Activated T-helper 9 cell treated with anti-CD3 and anti-CD28 coated beads, Interleukin-2, amount 50 U/mL, for 16 hours (primary cell): ENCODE measurements around the gene IL20RB.

ENCODE experiments used
- DNase-seq: peaks from one replicate; pipeline ENCODE4 v3.0.0-alpha.2; 2020; ENCODE audit warnings: low read depth

IL20RB gene, protein sequence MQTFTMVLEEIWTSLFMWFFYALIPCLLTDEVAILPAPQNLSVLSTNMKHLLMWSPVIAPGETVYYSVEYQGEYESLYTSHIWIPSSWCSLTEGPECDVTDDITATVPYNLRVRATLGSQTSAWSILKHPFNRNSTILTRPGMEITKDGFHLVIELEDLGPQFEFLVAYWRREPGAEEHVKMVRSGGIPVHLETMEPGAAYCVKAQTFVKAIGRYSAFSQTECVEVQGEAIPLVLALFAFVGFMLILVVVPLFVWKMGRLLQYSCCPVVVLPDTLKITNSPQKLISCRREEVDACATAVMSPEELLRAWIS

DNA sequence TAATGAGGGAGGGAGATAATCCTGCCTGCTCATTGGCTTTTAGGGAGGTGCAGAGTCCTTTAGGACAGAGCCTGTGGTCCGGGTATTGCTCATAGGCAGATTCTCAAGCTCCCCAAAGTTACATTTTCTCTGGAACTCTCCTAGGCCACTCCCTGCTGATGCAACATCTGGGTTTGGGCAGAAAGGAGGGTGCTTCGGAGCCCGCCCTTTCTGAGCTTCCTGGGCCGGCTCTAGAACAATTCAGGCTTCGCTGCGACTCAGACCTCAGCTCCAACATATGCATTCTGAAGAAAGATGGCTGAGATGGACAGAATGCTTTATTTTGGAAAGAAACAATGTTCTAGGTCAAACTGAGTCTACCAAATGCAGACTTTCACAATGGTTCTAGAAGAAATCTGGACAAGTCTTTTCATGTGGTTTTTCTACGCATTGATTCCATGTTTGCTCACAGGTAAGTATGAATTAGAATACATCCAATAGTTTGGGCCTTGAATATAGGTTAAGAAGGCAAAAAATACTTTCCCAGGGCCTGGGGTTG, at the start of gene IL20RB:
TSS of gene IL20RB (plus strand) at position 233 of the 538 bp plus-strand sequence. CDS start at position 364, 131 bp downstream.
- DNase-seq: no peak

DNA sequence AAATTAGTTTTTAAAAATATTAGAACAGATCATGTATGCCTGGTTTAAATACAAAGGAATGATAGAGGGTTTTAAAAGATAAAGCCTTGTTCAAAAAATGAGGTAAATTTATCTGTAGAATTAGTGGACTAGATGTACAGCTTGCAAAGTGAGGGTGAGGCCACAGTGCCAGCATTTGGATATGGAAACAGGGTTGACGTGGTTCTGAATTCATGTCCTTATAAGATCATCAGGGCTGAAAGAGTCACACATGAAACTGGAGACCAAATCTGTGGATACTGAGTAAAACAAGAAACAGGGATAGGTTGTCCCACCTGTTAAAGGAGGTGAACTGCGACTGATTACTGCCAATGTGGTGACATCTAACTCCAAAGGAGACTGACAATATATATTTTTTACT, 49.5 kb upstream of the IL20RB start:
- DNase-seq: no peak

DNA sequence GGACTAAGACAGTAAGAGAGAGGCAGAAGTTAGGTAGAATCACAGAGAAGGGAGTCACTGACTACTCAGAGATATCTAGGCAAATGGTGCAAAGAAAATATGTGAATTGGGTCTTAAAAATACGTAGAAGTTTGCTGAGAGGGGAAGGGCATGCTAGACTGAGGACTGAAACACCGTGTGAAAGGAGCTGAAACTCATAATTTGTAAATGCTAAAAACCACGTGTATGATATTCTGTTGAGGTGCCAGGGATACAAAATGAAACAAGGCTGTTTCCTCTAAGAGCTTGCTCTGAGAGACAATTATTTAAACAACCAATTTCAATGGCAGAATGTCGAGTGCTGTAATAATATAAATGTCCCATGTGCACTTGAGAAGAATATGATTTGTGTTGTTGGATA, 48.6 kb upstream of the IL20RB start:
- DNase-seq: no peak

DNA sequence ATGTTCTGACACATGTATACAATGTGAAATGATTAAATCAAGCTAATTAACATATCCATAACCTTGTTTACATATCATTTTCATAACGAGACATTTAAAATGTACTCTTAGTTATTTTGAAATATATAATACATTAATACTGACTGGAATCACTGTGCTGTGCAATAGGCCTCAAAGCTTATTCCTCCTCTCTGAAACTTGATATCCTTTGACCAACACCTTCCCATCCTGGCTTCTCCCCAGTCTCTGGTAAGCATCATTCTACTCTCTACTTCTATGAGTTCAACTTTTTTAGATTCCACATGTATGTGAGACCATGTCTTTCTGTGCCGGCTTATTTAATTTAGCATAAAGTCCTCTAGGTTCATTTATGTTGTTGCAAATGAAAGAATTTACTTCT, 47.1 kb upstream of the IL20RB start:
- DNase-seq: no peak

DNA sequence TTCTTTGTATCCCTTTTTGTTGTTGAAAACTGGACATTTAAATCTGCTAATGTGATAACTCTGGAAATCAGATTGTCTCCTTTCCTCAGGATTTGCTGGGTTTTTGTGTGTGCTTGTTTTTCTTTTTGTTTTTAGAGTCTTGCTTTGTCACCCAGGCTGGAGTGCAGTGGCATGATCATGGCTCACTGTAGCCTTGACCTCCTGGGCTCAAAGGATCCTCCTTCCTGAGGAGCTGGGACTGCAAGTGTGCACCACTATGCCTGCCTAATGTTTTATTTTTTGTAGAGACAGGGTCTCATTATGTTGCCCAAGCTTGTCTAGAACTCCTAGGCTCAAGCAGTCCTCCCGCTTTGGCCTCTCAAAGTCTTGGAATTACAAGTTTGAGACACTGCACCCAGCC, 44.6 kb upstream of the IL20RB start:
- no peak for DNase-seq

DNA sequence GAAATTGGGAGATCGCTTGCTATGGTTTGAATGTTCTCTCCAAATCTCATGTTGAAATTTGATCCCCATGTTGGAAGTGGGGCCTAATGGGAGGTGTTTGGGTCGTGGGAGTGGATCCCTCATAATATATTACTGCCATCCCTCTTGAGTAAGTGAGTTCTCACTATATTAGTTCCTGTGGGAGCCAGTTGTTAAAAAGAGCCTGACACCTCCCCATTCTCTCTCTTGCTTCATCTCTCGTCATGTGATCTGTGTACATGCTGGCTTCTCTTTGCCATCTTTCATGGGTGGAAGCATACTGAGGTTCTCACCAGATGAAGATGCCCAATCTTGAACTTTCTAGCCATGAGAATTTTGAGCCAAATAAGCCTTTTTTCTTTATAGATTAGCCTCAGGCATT, 43.0 kb upstream of the IL20RB start:
- no peak for DNase-seq

DNA sequence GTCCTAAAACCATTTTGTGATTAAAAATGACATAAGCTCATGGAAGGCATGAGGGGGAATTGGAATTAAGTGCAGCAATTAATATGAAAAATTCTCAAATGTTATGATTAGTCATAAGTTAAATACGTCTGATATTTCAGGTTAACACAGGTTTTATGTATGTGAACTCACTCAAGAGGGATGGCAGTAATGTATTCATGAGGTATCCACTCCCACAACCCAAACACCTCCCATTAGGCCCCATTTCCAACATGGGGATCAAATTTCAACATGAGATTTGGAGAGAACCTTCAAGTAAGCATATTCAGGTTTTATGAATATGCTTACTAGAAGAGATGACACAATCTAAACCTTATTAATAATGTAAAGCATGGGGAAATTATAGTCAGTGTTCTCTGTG, 41.6 kb upstream of the IL20RB start:
- DNase-seq: no peak

DNA sequence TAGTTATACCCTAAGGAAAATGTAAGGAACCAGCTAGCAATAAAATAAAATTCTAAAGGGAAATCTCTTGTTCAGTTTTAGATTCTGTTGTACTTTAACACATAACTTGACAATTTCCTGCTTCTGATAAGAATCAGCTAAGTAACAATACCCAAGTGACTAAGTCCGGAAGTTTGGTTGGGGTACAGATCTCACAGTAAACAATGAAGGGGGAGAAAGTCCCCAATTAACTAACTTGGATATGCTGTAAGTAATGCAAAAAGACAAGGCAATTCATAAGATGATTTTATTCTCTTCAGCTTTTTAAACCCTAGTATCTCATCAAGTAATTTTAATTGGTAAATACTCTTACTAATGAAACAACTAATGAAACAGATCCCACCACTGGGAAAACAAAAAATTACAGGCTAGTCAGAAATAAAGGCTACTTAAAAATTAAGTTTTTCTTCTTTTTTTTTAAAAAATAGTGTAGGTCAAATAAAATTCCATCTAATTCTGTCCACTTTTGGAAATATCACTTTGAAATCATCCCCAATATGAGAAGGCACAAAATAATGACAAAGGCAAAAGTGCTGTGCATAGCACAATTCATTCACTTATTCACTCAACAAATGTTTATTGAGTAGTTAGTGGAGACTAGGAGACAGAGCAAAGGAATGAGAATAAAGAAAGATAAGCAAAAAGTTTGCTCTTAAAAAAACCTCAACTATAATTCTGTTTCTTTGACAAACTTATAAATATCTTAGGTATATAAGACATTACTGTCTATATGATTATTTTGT, 37.8 kb upstream of the IL20RB start:
- no peak for DNase-seq

DNA sequence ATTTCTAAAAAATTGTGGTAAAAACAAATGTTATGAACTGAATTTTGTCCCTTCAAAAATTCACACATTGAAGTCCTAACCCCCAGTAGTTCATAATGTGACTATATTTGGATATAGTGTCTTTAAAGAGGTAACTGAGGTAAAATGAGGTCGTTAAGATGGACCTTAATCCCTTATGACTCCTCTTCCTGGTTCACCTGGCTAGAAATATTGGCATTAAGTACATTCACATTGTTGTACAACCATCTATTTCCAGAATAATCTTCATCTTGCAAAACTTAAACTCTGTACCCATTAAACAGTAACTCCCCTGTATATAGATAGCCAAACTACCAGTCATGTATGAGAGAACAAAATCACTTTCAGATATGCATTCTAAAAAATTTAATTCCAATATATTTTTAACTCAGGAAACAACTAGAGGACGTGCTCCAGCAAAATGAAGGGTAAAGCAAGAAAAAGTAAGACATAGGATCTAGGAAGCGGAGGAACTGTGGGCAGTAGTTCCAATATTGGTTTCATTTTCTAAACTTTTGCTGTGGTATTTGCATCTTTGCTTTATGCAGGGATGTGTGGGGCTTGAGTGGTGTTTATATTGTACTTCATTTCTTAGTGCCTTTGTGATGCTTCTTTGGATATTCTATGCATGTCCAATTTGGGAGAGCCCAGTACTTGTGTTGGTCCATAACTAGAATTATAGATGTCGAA, 36.7 kb upstream of the IL20RB start:
- no peak for DNase-seq

DNA sequence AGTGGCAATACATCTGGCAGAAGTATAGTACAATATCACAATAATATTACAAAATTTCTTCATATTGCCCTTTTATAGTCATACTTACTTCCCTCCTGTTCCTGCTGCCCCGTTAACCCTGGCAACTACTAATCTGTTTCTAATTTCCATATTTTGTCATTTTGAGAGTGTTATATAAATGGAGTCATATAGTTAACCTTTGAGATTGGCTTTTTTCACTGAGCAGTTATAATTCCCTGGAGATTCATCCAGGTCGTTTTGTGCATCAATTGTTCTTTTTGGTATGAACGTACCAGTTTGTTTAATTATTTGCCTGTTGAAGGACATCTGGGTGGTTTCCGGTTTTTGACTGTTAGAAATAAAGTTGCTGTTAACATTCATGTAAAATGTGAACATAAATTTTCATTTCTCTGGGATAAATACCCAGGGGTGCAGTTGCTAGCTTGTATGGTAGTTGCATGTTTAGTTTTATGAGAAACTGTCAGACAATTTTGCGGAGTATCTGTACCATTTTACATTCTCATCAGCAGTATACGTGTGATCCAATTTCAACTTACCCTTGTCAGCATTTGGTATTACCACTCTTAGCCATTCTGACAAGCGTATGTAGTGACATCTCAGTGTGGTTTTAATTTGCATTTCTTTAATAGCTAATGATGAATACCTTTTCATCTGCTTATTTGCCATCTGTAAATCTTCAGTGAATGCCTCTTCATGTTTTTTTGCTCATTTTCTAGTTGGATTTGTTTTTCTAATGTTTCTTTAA, 32.2 kb upstream of the IL20RB start:
- no peak for DNase-seq

DNA sequence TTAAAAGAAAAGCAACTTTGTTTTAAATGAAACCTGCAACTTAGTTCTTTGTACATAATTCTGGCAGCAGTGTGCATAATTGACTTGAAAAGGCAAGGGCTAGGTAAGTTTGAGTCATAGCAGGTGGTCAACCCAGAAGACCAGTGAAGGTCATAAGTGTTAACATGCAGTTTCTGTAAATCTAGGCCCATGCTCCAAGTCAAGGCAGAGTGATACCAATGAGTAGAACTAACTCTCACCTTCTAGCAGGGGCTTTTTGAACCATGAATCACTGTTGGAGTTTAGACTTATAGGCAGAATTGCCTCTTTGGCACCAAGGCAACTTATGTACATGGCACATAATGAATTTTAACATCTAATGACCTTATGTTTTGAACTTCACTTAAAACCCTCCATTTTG, 29.5 kb upstream of the IL20RB start:
- DNase-seq: no peak

DNA sequence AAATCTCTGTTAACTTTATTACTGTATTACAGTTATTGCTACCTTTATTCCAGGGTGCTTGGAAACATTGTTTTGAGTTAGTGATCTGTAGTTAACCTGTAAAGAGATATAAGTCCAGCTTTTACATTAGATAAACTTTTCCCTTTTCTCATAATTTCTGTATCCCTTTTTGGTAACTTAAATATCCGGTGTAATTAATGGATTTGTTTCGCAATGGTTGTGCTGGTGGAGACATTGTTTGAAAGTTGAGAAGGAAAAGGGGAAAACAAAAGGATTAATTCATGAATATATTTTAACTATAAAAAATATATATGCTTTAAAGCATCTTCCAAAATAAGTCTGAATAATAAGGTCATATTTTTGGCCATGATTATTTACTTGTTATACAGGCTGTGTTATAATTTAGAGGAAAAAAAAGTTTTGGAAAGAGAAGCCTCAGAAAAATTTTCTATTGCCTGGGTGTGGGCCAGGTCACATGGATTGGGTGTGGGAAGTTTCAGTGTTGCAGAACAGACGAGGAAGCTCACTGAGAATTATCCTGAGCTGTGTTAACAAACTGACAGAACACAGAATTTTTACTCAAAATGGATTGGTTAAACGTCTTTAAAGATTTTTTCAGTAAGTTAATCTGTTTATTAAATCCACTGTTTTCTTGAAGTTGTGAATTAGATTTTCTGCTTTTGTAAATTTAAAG, 27.7 kb upstream of the IL20RB start:
- DNase-seq: no peak

DNA sequence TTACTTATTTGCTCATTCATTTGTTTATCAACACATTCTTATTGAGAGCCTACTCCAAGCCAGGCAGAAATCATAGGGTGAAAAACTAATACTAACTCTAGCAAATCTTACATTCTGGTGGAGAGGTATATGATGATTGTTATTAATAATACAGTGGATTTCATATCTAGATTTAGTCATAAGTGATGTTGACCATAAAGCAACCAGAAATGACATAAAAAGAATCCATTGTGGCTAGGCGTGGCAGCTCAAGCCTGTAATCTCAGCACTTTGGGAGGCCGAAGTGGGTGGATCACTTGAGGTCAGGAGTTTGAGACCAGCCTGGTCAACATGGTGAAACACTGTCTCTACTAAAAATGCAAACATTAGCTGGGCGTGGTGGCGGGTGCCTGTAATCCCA, 26.2 kb upstream of the IL20RB start:
- DNase-seq: no peak

DNA sequence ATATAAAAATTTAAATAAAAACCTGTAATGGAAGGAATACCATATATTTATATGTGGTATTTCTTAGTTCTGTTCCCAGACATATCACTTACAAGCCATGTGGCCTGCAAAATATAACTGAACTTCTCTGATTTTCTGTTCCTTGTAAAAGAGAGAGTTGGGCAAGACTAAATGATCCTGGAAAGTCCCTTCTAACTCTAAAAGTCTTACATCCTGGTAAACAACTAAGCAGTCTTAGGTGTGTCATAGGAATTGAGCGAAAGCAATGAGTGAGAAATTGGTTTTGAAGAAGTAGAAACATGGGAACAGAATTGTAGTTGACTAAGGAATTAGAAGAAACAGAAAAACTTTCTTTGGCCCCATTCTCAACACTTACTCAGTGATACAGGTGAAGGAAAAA, 25.3 kb upstream of the IL20RB start:
- no peak for DNase-seq

DNA sequence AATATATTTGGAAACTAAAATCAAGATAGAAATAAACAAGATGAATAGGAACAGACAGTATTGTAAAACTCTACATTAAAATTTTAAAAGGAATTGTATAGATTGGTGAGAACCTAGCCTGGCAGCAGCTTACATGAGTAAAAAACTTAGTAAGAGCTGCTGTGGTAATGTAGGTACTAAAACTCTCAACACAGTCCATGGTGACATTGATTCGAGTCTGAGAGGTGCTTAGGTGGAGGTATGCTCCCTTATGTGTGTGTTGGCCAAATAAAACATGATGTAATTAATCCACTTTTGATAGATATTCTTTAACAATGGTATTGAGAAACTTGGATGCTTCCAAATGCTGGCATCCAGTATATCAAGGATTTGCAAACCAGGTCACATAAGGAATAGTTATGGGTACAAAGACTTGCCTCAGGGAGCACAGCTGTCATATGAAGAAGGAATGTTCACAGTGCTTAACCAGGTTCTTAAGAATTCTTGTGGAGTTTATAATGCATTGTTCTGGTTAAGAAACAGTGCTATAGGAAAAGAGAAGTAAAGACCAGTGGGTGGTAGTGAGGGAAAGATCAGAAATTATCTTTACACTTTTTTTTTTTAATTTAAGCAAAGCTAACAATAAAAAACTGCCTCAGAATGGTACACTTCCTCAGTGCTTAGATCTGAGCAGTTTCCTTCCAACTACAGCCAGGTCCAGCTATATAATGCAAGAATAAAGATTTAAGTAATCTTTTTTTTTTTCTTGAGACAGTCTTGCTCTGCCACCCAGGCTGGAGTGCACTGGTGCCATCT, 24.6 kb upstream of the IL20RB start:
- DNase-seq: no peak

DNA sequence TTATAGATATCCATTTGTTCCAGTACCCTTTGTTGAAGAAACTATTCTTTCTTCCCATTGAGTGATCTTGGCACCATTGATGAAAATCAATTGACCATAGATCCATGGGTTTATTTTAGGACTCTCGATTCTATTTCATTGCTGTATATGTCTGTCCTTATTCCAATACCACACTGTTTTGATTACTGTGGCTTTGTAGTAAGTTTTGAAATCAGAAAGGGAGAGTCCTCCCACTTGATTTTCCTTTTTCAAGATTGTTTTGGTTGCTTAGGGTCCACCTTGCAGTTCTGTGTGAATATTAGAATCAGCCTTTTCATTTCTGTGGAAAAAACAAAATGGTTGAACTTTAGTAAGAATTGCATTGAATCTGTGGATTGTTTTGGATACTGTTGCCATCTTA, 20.6 kb upstream of the IL20RB start:
- no peak for DNase-seq

DNA sequence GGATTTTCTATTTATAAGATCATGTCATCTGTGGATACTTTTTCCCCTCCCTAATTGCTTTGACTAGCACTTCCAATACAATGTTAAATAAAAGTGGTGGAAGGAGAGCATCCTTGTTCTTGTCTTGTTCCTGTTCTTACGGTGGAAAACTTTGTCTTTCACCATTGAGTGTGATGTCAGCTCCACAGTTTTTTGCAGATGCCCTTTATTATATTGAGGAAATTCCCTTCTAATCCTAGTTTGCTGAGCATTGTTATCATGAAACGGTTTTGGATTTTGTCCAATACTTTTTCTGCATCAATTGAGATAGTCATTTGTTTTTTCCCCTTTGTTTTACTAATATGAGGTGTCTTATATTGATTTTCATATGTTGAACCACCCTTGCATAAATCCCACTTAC, 19.9 kb upstream of the IL20RB start:
- no peak for DNase-seq

DNA sequence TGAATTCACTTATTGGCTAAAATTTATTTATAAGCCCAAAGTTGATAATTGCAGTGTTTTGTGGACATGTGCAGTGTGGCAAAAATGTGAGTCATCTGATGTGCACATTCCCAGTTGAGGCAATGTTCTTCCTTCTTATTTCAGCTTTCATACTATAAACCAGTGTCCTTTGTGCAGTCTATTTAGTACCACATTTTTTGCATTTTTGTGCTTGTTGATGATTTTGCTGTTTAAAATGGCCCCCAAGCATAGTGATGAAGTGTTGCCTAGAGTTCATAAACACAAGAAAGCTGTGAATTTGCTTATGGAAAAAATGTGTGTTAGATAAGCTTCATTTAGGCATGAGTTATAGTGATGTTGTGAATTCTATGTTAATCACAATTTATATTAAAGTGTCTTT, 19.4 kb upstream of the IL20RB start:
- no peak for DNase-seq

DNA sequence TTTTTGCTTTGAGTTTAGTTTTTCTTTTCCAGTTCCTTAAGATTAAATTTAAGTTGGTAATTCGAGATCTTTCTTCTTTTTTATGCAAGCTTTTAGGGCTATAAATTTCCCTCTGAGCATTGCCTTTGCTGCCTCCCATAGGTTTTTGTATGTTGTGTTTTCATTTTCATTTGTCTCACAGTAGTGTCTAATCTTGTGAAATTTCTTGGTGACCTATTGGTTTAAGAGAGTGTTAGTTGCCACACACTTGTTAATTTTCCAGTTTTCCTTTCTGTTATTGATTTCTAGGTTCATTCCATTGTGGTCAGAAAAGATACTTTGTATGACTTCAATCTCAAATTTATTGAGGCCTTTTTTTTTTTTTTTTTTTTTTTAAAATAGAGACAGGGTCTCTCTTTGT, 18.3 kb upstream of the IL20RB start:
- DNase-seq: no peak

DNA sequence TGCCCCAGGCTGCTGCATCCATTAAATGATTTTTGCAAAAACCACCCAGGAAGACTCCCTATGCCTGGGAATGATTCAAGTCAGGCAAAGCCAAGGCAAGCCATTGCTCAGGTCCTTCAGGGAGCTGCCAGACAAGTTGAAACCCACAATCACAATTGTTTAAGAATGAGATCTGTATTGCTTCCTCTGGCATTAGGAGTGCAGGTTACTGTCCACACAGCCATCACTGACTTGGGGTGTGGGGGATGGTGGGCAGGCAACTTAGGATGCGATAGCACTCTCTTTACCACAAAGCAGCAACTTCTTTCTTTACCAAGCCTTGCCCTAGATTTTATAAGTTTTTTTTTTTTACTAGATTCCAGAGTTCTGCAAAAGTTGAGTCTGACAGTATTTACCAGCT, 15.0 kb upstream of the IL20RB start:
- DNase-seq: no peak

DNA sequence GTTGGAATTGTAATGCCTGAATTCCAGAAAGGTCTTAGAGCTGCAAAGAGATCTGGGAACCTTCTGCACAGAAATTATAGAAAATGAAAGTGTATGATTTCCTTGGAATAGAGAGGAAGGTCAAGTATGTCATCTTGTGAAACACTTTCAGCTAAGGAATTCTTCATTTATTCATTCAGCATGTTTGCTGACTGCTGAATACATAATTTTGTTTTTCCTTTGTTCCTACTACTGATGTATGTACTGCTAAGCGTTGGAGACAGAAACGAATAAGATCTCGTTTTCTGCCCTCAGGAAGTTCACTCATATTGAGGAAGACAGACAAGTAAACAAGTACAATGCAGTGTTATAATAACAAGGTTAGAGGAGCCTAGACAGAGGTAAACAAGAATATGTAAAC, 14.3 kb upstream of the IL20RB start:
- no peak for DNase-seq
